WTC11 (cell line): ENCODE measurements around the gene STEAP1B. TPM values are rescaled to one million over a fixed set of nuclear protein-coding genes. Genes with fewer than 3 reads are reported as not detected.

Experiments used
- ATAC-seq: fragments of 200-7000 bp; cut with Tn5 transposase; 2 replicates; pipeline ENCODE4 v1.10.0; 2021; ENCODE audit warnings: mild to moderate bottlenecking, moderate library complexity
- CTCF ChIA-PET: fragments of 300-600 bp; sonication (Branson Sonifier 250); formaldehyde crosslinking; loops from one replicate; lab custom pipeline; 2021; ENCODE audit warnings: antibody characterized with exemption; lab: Charles Lee
- POLR2A ChIA-PET: fragments of 350-600 bp; sonication (Branson Sonifier 250); formaldehyde crosslinking; loops from one replicate; lab custom pipeline; 2021; ENCODE audit warnings: antibody characterized with exemption; lab: Charles Lee
- DNase-seq: peaks from one replicate; pipeline ENCODE4 v3.0.0; 2021; ENCODE audit warnings: low spot score
- H3K27ac Mint-ChIP-seq: 2 replicates; pipeline ENCODE4 v1.8.0; 2021; ENCODE audit warnings: mixed read lengths
- H3K27me3 Mint-ChIP-seq: 2 replicates; pipeline ENCODE4 v1.8.0; 2021; ENCODE audit warnings: low read depth, mild to moderate bottlenecking, moderate library complexity, mixed read lengths
- H3K36me3 Mint-ChIP-seq: 2 replicates; pipeline ENCODE4 v1.8.0; 2021; ENCODE audit warnings: mixed read lengths
- H3K4me1 Mint-ChIP-seq: 2 replicates; pipeline ENCODE4 v1.8.0; 2022; ENCODE audit warnings: mixed read lengths
- H3K4me3 Mint-ChIP-seq: 2 replicates; pipeline ENCODE4 v1.8.0; 2021; ENCODE audit warnings: mild to moderate bottlenecking, moderate library complexity, mixed read lengths
- H3K9me3 Mint-ChIP-seq: 2 replicates; pipeline ENCODE4 v1.8.0; 2021; ENCODE audit warnings: mixed read lengths
- CREB1 ChIP-seq: sonication (generic); formaldehyde crosslinking; IDR thresholded peaks from 2 replicates; pipeline ENCODE4 v1.8.0; 2023; ENCODE audit warnings: mild to moderate bottlenecking, missing genetic modification reagents
- EMX1 ChIP-seq: fragments of 250-450 bp; sonication (Bioruptor Pico); IDR thresholded peaks from 2 replicates; pipeline ENCODE4 v1.8.0; 2021; ENCODE audit warnings: mild to moderate bottlenecking
- FOXK1 ChIP-seq: sonication (generic); formaldehyde crosslinking; IDR thresholded peaks from 2 replicates; pipeline ENCODE4 v1.8.0; 2022; ENCODE audit warnings: mild to moderate bottlenecking, moderate library complexity, missing genetic modification reagents
- GTF2I ChIP-seq: fragments of 250-450 bp; sonication (Bioruptor Pico); conservative IDR thresholded peaks from 2 replicates; pipeline ENCODE4 v1.4.0; 2021; ENCODE audit warnings: mild to moderate bottlenecking
- HMGA2 ChIP-seq: fragments of 250-450 bp; sonication (Bioruptor Pico); IDR thresholded peaks from 2 replicates; pipeline ENCODE4 v1.4.0; 2021; ENCODE audit warnings: mild to moderate bottlenecking, moderate library complexity
- IRF2 ChIP-seq: sonication (generic); formaldehyde crosslinking; IDR thresholded peaks from 2 replicates; pipeline ENCODE4 v1.8.0; 2022; ENCODE audit warnings: low read depth, missing genetic modification reagents, borderline replicate concordance
- NR1H2 ChIP-seq: sonication (generic); formaldehyde crosslinking; IDR thresholded peaks from 2 replicates; pipeline ENCODE4 v1.9.0; 2021; ENCODE audit warnings: mild to moderate bottlenecking, moderate library complexity, missing genetic modification reagents
- PRRX2 ChIP-seq: fragments of 250-450 bp; sonication (Bioruptor Pico); IDR thresholded peaks from 2 replicates; pipeline ENCODE4 v1.8.0; 2021; ENCODE audit warnings: mild to moderate bottlenecking
- TEAD1 ChIP-seq: sonication (generic); formaldehyde crosslinking; IDR thresholded peaks from 2 replicates; pipeline ENCODE4 v1.8.0; 2022; ENCODE audit warnings: mild to moderate bottlenecking, missing genetic modification reagents
- ZNF671 ChIP-seq: fragments of 250-450 bp; sonication (Bioruptor Pico); IDR thresholded peaks from 2 replicates; pipeline ENCODE4 v1.8.0; 2021; ENCODE audit warnings: mild to moderate bottlenecking
- total RNA-seq: library from RNA; stranded (reverse); gene quantifications from 3 replicates; pipeline ENCODE4 v1.2.3, GENCODE V29; 2021
- TF ChIP-seq, protein P1 (sequence below): sonication (generic); formaldehyde crosslinking; IDR thresholded peaks from 2 replicates; pipeline ENCODE4 v1.8.1; 2023; ENCODE audit warnings: mild to moderate bottlenecking, missing genetic modification reagents
- TF ChIP-seq, protein P2 (sequence below): fragments of 250-450 bp; sonication (Bioruptor Pico); IDR thresholded peaks from 2 replicates; pipeline ENCODE4 v1.9.0; 2021; ENCODE audit warnings: mild to moderate bottlenecking
- TF ChIP-seq, protein P3 (sequence below): sonication (generic); formaldehyde crosslinking; IDR thresholded peaks from 2 replicates; pipeline ENCODE4 v1.8.0; 2022; ENCODE audit warnings: mild to moderate bottlenecking, missing genetic modification reagents
- TF ChIP-seq, protein P4 (sequence below): fragments of 250-450 bp; sonication (Bioruptor Pico); IDR thresholded peaks from 2 replicates; pipeline ENCODE4 v1.9.0; 2021; ENCODE audit warnings: mild to moderate bottlenecking, borderline replicate concordance
- TF ChIP-seq, protein P5 (sequence below): sonication (generic); formaldehyde crosslinking; IDR thresholded peaks from 2 replicates; pipeline ENCODE4 v1.8.1; 2022; ENCODE audit warnings: low read depth, missing genetic modification reagents, borderline replicate concordance
- TF ChIP-seq, protein P6 (sequence below): sonication (generic); formaldehyde crosslinking; IDR thresholded peaks from 2 replicates; pipeline ENCODE4 v1.8.1; 2022; ENCODE audit warnings: mild to moderate bottlenecking, missing genetic modification reagents, moderate library complexity, borderline replicate concordance
- TF ChIP-seq, protein P7 (sequence below): sonication (generic); formaldehyde crosslinking; IDR thresholded peaks from 2 replicates; pipeline ENCODE4 v1.8.1; 2023; ENCODE audit warnings: mild to moderate bottlenecking, missing genetic modification reagents, borderline replicate concordance

STEAP1B gene
- total RNA-seq, 1 experiment from 2014 or later = 5.5 TPM

DNA sequence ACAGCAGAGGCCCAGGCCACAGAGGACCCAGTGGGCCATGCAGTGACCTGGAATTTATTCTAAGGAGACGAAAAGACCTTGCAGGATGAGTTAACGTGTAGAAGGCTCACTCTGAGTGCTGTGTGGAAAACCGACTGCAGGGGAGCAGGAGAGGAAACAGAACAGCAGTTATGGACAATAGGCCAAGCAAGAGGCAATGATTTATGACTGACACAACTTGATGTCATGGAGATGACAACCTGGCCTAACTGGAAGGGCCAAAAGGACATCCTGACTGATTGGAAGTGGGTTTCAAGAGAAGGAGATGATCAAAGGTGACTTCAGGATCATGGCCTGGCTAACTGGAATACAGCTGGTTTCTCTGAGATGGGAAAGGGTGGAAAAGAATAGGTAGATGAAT lies 72.9 kb downstream of the STEAP1B start:
- Mint-ChIP-seq H3K36me3 (no peaks in the 10 kb centered on the region), H3K27ac (no peak overlapping the region), H3K4me3 (no peak overlapping the region), H3K9me3 (no peaks in the 10 kb centered on the region), H3K27me3 (no peaks in the 10 kb centered on the region), H3K4me1 (peaks cover 25% of the 10 kb centered on the region)
- DNase-seq (no peak), ATAC-seq (no peak)
- POLR2A ChIA-PET = no interaction called here
- TF ChIP-seq ZNF671 (CRISPR knock-in tag) (no peak), NR1H2 (CRISPR knock-in tag) (no peak), IRF2 (CRISPR knock-in tag) (no peak), FOXK1 (no peak)
- CTCF ChIA-PET = no interaction called here

DNA sequence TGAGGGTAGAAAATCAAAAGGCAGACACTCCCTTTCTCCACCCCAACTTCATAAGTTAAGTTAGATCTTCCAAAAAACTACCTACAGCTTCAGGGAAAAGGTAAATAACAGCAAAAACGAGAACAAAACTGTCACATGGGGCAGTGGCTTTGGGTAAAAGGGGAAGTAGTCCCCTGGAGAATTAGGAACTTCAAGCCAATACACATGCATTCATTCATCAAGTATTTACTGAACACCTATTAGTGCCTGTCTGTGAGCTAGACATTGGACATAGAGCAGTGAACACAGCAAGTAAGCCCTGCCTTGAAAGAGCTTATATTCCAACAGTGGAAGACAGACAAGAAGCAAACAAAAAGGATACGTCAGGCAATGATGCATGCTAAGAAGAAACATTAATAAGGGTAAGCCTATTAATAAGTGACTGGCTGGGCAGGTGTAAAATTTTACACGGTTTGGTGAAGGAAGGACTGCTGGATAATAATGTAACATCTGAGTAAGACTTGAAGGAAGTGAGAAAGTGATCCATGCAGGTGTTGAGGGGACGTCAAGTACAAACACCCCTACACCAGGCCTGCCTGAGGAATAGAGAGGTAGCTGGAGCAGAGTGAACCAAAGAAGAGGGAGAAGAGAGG lies 73.4 kb downstream of the STEAP1B start:
- TF ChIP-seq, protein P1, sequence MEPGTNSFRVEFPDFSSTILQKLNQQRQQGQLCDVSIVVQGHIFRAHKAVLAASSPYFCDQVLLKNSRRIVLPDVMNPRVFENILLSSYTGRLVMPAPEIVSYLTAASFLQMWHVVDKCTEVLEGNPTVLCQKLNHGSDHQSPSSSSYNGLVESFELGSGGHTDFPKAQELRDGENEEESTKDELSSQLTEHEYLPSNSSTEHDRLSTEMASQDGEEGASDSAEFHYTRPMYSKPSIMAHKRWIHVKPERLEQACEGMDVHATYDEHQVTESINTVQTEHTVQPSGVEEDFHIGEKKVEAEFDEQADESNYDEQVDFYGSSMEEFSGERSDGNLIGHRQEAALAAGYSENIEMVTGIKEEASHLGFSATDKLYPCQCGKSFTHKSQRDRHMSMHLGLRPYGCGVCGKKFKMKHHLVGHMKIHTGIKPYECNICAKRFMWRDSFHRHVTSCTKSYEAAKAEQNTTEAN = no peak
- TF ChIP-seq, all 79 proteins: peak for 0
- no peaks in the 10 kb centered on the region for H3K27me3 Mint-ChIP-seq
- ChIA-PET POLR2A (no interaction called here), CTCF (no interaction called here)
- no peak overlapping the region for H3K4me3 Mint-ChIP-seq
- H3K9me3 Mint-ChIP-seq = no peaks in the 10 kb centered on the region
- H3K36me3 Mint-ChIP-seq = no peaks in the 10 kb centered on the region
- no peak overlapping the region for H3K27ac Mint-ChIP-seq
- DNase-seq = no peak
- no peak for ATAC-seq
- H3K4me1 Mint-ChIP-seq = peaks cover 25% of the 10 kb centered on the region

DNA sequence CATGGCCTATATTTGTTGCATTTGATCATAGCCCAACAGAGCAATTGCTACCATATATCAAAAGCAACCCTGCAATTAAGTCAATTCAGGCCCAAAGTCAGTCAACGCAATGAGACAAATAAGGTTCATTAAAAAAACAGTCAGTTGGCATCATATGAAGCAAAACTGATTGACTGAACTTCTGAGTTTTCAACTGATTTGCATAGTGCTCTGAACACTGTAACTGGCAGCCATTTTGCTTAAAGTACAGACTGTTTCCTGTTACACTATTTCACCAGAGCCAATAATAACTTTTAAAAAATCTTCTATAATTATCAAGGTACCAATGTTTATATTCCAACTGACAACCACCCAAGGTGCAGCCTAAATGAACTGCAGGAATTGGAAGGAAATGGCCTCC lies 74.6 kb downstream of the STEAP1B start:
- Mint-ChIP-seq H3K27ac (no peak overlapping the region), H3K9me3 (no peaks in the 10 kb centered on the region), H3K4me3 (no peak overlapping the region), H3K27me3 (no peaks in the 10 kb centered on the region), H3K4me1 (peaks cover 25% of the 10 kb centered on the region), H3K36me3 (no peaks in the 10 kb centered on the region)
- ChIA-PET POLR2A (no interaction called here), CTCF (no interaction called here)
- DNase-seq (no peak), ATAC-seq (no peak)
- TF ChIP-seq CREB1 (CRISPR knock-in tag) (no peak), TEAD1 (CRISPR knock-in tag) (no peak), GTF2I (CRISPR knock-in tag) (no peak), PRRX2 (no peak), EMX1 (CRISPR knock-in tag) (no peak), HMGA2 (CRISPR knock-in tag) (no peak)
- TF ChIP-seq, protein P2, sequence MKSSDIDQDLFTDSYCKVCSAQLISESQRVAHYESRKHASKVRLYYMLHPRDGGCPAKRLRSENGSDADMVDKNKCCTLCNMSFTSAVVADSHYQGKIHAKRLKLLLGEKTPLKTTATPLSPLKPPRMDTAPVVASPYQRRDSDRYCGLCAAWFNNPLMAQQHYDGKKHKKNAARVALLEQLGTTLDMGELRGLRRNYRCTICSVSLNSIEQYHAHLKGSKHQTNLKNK = no peak
- TF ChIP-seq, protein P3, sequence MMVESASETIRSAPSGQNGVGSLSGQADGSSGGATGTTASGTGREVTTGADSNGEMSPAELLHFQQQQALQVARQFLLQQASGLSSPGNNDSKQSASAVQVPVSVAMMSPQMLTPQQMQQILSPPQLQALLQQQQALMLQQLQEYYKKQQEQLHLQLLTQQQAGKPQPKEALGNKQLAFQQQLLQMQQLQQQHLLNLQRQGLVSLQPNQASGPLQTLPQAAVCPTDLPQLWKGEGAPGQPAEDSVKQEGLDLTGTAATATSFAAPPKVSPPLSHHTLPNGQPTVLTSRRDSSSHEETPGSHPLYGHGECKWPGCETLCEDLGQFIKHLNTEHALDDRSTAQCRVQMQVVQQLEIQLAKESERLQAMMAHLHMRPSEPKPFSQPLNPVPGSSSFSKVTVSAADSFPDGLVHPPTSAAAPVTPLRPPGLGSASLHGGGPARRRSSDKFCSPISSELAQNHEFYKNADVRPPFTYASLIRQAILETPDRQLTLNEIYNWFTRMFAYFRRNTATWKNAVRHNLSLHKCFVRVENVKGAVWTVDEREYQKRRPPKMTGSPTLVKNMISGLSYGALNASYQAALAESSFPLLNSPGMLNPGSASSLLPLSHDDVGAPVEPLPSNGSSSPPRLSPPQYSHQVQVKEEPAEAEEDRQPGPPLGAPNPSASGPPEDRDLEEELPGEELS (CRISPR knock-in tag) = no peak
- TF ChIP-seq, protein P4, sequence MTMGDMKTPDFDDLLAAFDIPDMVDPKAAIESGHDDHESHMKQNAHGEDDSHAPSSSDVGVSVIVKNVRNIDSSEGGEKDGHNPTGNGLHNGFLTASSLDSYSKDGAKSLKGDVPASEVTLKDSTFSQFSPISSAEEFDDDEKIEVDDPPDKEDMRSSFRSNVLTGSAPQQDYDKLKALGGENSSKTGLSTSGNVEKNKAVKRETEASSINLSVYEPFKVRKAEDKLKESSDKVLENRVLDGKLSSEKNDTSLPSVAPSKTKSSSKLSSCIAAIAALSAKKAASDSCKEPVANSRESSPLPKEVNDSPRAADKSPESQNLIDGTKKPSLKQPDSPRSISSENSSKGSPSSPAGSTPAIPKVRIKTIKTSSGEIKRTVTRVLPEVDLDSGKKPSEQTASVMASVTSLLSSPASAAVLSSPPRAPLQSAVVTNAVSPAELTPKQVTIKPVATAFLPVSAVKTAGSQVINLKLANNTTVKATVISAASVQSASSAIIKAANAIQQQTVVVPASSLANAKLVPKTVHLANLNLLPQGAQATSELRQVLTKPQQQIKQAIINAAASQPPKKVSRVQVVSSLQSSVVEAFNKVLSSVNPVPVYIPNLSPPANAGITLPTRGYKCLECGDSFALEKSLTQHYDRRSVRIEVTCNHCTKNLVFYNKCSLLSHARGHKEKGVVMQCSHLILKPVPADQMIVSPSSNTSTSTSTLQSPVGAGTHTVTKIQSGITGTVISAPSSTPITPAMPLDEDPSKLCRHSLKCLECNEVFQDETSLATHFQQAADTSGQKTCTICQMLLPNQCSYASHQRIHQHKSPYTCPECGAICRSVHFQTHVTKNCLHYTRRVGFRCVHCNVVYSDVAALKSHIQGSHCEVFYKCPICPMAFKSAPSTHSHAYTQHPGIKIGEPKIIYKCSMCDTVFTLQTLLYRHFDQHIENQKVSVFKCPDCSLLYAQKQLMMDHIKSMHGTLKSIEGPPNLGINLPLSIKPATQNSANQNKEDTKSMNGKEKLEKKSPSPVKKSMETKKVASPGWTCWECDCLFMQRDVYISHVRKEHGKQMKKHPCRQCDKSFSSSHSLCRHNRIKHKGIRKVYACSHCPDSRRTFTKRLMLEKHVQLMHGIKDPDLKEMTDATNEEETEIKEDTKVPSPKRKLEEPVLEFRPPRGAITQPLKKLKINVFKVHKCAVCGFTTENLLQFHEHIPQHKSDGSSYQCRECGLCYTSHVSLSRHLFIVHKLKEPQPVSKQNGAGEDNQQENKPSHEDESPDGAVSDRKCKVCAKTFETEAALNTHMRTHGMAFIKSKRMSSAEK = no peak
- TF ChIP-seq, protein P5, sequence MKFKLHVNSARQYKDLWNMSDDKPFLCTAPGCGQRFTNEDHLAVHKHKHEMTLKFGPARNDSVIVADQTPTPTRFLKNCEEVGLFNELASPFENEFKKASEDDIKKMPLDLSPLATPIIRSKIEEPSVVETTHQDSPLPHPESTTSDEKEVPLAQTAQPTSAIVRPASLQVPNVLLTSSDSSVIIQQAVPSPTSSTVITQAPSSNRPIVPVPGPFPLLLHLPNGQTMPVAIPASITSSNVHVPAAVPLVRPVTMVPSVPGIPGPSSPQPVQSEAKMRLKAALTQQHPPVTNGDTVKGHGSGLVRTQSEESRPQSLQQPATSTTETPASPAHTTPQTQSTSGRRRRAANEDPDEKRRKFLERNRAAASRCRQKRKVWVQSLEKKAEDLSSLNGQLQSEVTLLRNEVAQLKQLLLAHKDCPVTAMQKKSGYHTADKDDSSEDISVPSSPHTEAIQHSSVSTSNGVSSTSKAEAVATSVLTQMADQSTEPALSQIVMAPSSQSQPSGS (CRISPR knock-in tag) = no peak
- TF ChIP-seq, protein P6, sequence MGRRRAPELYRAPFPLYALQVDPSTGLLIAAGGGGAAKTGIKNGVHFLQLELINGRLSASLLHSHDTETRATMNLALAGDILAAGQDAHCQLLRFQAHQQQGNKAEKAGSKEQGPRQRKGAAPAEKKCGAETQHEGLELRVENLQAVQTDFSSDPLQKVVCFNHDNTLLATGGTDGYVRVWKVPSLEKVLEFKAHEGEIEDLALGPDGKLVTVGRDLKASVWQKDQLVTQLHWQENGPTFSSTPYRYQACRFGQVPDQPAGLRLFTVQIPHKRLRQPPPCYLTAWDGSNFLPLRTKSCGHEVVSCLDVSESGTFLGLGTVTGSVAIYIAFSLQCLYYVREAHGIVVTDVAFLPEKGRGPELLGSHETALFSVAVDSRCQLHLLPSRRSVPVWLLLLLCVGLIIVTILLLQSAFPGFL (CRISPR knock-in tag) = no peak
- TF ChIP-seq, protein P7, sequence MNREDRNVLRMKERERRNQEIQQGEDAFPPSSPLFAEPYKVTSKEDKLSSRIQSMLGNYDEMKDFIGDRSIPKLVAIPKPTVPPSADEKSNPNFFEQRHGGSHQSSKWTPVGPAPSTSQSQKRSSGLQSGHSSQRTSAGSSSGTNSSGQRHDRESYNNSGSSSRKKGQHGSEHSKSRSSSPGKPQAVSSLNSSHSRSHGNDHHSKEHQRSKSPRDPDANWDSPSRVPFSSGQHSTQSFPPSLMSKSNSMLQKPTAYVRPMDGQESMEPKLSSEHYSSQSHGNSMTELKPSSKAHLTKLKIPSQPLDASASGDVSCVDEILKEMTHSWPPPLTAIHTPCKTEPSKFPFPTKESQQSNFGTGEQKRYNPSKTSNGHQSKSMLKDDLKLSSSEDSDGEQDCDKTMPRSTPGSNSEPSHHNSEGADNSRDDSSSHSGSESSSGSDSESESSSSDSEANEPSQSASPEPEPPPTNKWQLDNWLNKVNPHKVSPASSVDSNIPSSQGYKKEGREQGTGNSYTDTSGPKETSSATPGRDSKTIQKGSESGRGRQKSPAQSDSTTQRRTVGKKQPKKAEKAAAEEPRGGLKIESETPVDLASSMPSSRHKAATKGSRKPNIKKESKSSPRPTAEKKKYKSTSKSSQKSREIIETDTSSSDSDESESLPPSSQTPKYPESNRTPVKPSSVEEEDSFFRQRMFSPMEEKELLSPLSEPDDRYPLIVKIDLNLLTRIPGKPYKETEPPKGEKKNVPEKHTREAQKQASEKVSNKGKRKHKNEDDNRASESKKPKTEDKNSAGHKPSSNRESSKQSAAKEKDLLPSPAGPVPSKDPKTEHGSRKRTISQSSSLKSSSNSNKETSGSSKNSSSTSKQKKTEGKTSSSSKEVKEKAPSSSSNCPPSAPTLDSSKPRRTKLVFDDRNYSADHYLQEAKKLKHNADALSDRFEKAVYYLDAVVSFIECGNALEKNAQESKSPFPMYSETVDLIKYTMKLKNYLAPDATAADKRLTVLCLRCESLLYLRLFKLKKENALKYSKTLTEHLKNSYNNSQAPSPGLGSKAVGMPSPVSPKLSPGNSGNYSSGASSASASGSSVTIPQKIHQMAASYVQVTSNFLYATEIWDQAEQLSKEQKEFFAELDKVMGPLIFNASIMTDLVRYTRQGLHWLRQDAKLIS (CRISPR knock-in tag) = no peak
